Neuronal stem cell (in vitro differentiated cells): ENCODE measurements around the gene ZBTB7C.

ENCODE experiments used
- DNase-seq: peaks from one replicate; pipeline ENCODE4 v3.0.0-alpha.2; 2013; ENCODE audit warnings: low spot score
- H2AFZ ChIP-seq: one replicate; pipeline ENCODE4 v1.6.1; 2013; ENCODE audit warnings: mild to moderate bottlenecking, low read length, inconsistent platforms
- H2AK5ac ChIP-seq: 2 replicates; pipeline ENCODE4 v1.6.1; 2013; ENCODE audit warnings: low read depth, mild to moderate bottlenecking, inconsistent platforms, low read length, moderate library complexity, mixed read lengths
- H2BK120ac ChIP-seq: 2 replicates; pipeline ENCODE4 v1.6.1; 2013; ENCODE audit warnings: low read depth, mild to moderate bottlenecking, inconsistent platforms, low read length, moderate library complexity, mixed read lengths
- H2BK12ac ChIP-seq: one replicate; pipeline ENCODE4 v1.6.1; 2013; ENCODE audit warnings: low read length, inconsistent platforms
- H2BK15ac ChIP-seq: 2 replicates; pipeline ENCODE4 v1.6.1; 2013; ENCODE audit warnings: mild to moderate bottlenecking, low read length, inconsistent platforms, mixed read lengths
- H2BK5ac ChIP-seq: one replicate; pipeline ENCODE4 v1.6.1; 2013; ENCODE audit warnings: inconsistent platforms, mild to moderate bottlenecking, low read length, moderate library complexity
- H3K14ac ChIP-seq: one replicate; pipeline ENCODE4 v1.6.1; 2013; ENCODE audit warnings: low read length, inconsistent platforms
- H3K18ac ChIP-seq: 2 replicates; pipeline ENCODE4 v1.6.1; 2013; ENCODE audit warnings: low read length, inconsistent platforms
- H3K23ac ChIP-seq: 2 replicates; pipeline ENCODE4 v1.6.1; 2013; ENCODE audit warnings: low read depth, mild to moderate bottlenecking, mixed read lengths, low read length, inconsistent platforms; ENCODE audit not compliant: poor library complexity
- H3K27ac ChIP-seq: replicated peaks from 3 replicates; pipeline ENCODE4 v1.5.1; 2013; ENCODE audit warnings: low read length, inconsistent platforms
- H3K27me3 ChIP-seq, 3 experiments: 2 replicates each; pipeline ENCODE4 v1.6.1; 2013; ENCODE audit warnings: low read length in 3 of 3, mild to moderate bottlenecking in 2 of 3, inconsistent platforms in 1 of 3, low read depth in 1 of 3, mixed read lengths in 1 of 3, moderate library complexity in 1 of 3; ENCODE audit not compliant: control insufficient read depth in 3 of 3, insufficient read depth in 3 of 3
- H3K36me3 ChIP-seq, 2 donors: replicated peaks in 1 of 2; 2 replicates each; pipeline ENCODE4 v1.6.1; 2013; ENCODE audit warnings: low read length in 2 of 2; ENCODE audit not compliant: control insufficient read depth in 2 of 2, insufficient read depth in 2 of 2
- H3K4ac ChIP-seq: 2 replicates; pipeline ENCODE4 v1.6.1; 2013; ENCODE audit warnings: inconsistent platforms, mild to moderate bottlenecking, low read length, moderate library complexity
- H3K4me1 ChIP-seq, 2 donors: 1 replicate in 1 of 2; 2 replicates in 1 of 2; pipeline ENCODE4 v1.6.1; 2013; ENCODE audit warnings: low read length in 2 of 2, low read depth in 1 of 2; ENCODE audit not compliant: control insufficient read depth in 2 of 2, insufficient read depth in 1 of 2
- H3K4me2 ChIP-seq: one replicate; pipeline ENCODE4 v1.6.1; 2013; ENCODE audit warnings: mild to moderate bottlenecking, low read length, inconsistent platforms; ENCODE audit not compliant: insufficient read depth, poor library complexity, severe bottlenecking
- H3K4me3 ChIP-seq, 2 donors: 2 replicates each; pipeline ENCODE4 v1.5.1; 2013; ENCODE audit warnings: low read length in 2 of 2, mild to moderate bottlenecking in 2 of 2, inconsistent platforms in 1 of 2, moderate library complexity in 1 of 2
- H3K79me1 ChIP-seq: one replicate; pipeline ENCODE4 v1.6.1; 2013; ENCODE audit warnings: low read depth, mild to moderate bottlenecking, inconsistent platforms, low read length, moderate library complexity
- H3K9ac ChIP-seq: one replicate; pipeline ENCODE4 v1.6.1; 2013; ENCODE audit warnings: mild to moderate bottlenecking, low read depth, low read length, inconsistent platforms; ENCODE audit not compliant: poor library complexity
- H3K9me3 ChIP-seq, 2 donors: replicated peaks in 1 of 2; 2 replicates each; pipeline versions ENCODE3 to v1.6.1; 2013; ENCODE audit warnings: low read length in 2 of 2, mild to moderate bottlenecking in 2 of 2, inconsistent platforms in 1 of 2, low read depth in 1 of 2, mixed read lengths in 1 of 2, moderate library complexity in 1 of 2; ENCODE audit not compliant: control insufficient read depth in 2 of 2, insufficient read depth in 1 of 2
- H4K8ac ChIP-seq: one replicate; pipeline ENCODE4 v1.6.1; 2013; ENCODE audit warnings: low read depth, mild to moderate bottlenecking, inconsistent platforms, low read length, moderate library complexity
- H4K91ac ChIP-seq: one replicate; pipeline ENCODE4 v1.6.1; 2013; ENCODE audit warnings: low read length, low read depth, mild to moderate bottlenecking, inconsistent platforms; ENCODE audit not compliant: poor library complexity
- WGBS, 2 donors: extraction: QIAGEN DNeasy Blood & Tissue Kit; methylation state at CpG; one replicate each; pipeline ENCODE4 v1.1.7; 2013; ENCODE audit warnings: missing lambda C conversion rate in 2 of 2, mixed read lengths in 1 of 2; ENCODE audit not compliant: insufficient read length in 2 of 2, insufficient replicate concordance in 1 of 2; ENCODE audit errors: extremely low coverage in 2 of 2; 5-methylcytosine and 5-hydroxymethylcytosine counted together

ZBTB7C gene

DNA sequence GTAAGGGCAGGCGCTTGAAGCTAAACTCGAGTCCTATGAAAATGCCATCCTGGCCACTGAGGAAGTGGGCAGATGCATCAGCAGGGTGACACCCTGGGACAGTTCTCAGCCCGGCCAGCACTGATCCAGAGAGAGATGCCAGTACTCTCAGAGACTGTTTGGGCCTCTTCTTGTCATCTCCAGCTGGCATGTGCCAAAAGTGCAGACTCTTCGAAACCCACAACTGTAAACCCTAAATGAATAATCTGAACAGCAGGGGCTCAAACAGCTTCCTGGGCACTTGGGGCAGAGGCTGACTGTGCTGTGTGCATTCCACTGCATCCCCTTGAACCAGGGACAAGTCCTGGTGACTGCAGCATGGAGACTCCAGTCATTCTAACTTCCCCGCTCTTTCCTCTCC, 274.6 kb downstream of the ZBTB7C start:
- Histone ChIP-seq H2AK5ac (no peak overlapping the region), H4K8ac (no peak overlapping the region), H4K91ac (no peak overlapping the region), H3K4me1 (peaks cover 0 to 8% of the 10 kb centered on the region in 2 donors), H3K14ac (no peak overlapping the region), H3K18ac (no peak overlapping the region), H3K79me1 (no peaks in the 10 kb centered on the region), H3K9ac (peak overlapping the region; percentile 9), H3K23ac (no peak overlapping the region), H3K4me2 (no peak overlapping the region), H2AFZ (no peak overlapping the region), H2BK5ac (peak overlapping the region; percentile 35), H2BK12ac (no peak overlapping the region), H3K9me3 (no peaks in the 10 kb centered on the region), H3K4ac (no peak overlapping the region), H3K36me3 (no peaks in the 10 kb centered on the region), H3K27ac (no peak overlapping the region), H3K27me3 (peaks cover 15 to 77% (median 49%) of the 10 kb centered on the region in 3 experiments), H2BK15ac (no peak overlapping the region), H2BK120ac (no peak overlapping the region), H3K4me3 (no peak overlapping the region)
- WGBS, 2 donors, result no CpG with 5 or more reads among the region's 5 CpGs
- no peak for DNase-seq

DNA sequence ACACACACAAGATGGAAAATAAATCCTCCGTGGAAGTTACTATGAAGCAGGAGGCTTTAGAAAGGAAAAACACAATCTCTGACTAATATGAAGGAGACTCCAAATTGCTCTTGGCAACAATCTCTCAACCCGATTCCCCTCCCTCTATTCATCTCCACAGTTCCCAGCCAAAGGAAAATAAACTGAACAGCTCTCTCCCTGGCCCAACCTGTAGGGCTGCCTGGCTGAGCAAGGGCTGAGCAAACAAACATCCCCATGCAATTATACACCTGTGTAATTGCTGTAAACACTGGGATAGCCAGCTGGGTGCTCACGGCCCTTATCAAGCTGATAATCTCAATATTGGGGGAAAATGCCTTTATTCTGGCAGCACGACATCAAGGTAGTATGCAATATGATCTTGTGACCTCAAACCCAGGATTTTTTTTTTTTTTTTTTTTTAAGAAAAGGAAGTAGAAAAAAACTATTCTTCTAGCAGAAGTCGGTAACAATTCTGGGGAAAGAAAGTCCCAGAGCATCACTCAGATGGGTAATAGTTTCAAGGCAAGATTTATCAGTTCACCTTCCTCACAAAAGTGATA, 275.4 kb downstream of the ZBTB7C start:
- Histone ChIP-seq H3K9ac (no peak overlapping the region), H2BK5ac (no peak overlapping the region), H3K36me3 (no peaks in the 10 kb centered on the region), H3K18ac (no peak overlapping the region), H3K4me1 (peaks cover 0 to 7% of the 10 kb centered on the region in 2 donors), H2BK15ac (no peak overlapping the region), H3K4me2 (no peak overlapping the region), H2AK5ac (no peak overlapping the region), H3K4me3 (no peak overlapping the region), H2BK120ac (no peak overlapping the region), H3K79me1 (no peaks in the 10 kb centered on the region), H3K27ac (no peak overlapping the region), H4K91ac (no peak overlapping the region), H3K23ac (no peak overlapping the region), H2BK12ac (no peak overlapping the region), H3K27me3 (peaks cover 15 to 68% (median 44%) of the 10 kb centered on the region in 3 experiments), H2AFZ (no peak overlapping the region), H4K8ac (no peak overlapping the region), H3K9me3 (no peaks in the 10 kb centered on the region), H3K4ac (no peak overlapping the region), H3K14ac (no peak overlapping the region)
- no CpG with 5 or more reads among the region's 5 CpGs for WGBS, 2 donors
- no peak for DNase-seq

- no peak overlapping the region for H3K18ac ChIP-seq
- H3K4ac ChIP-seq, result no peak overlapping the region
- H2BK12ac ChIP-seq, result no peak overlapping the region
- H3K79me1 ChIP-seq, result no peaks in the 10 kb centered on the region
- H3K27ac ChIP-seq, result no peak overlapping the region
- peaks cover 0 to 7% of the 10 kb centered on the region in 2 donors for H3K4me1 ChIP-seq
- no peak overlapping the region for H3K4me2 ChIP-seq
- peak overlapping the region in 1 of 2 donors; percentile 13 for H3K4me3 ChIP-seq
- WGBS, 2 donors, result no CpG with 5 or more reads among the region's 6 CpGs
- no peak overlapping the region for H2AFZ ChIP-seq
- H2AK5ac ChIP-seq, result no peak overlapping the region
- no peak overlapping the region for H3K9ac ChIP-seq
- no peak overlapping the region for H3K23ac ChIP-seq
- H3K36me3 ChIP-seq, result no peaks in the 10 kb centered on the region
- H2BK5ac ChIP-seq, result no peak overlapping the region
- no peaks in the 10 kb centered on the region for H3K9me3 ChIP-seq
- no peak overlapping the region for H2BK15ac ChIP-seq
- no peak overlapping the region for H4K8ac ChIP-seq
- no peak overlapping the region for H2BK120ac ChIP-seq
- DNase-seq, result no peak
- no peak overlapping the region for H4K91ac ChIP-seq
- no peak overlapping the region for H3K14ac ChIP-seq
- H3K27me3 ChIP-seq, result peaks cover 15 to 61% (median 38%) of the 10 kb centered on the region in 3 experiments
These were observed 276.2 kb downstream of the ZBTB7C start for GRCh38 chr18:48132797-48133655.

GRCh38 chr18:48131042-48131441, 278.1 kb downstream of the ZBTB7C start:
- Histone ChIP-seq H3K4ac (no peak overlapping the region), H3K9ac (no peak overlapping the region), H3K14ac (no peak overlapping the region), H3K9me3 (no peaks in the 10 kb centered on the region), H2BK12ac (no peak overlapping the region), H3K4me1 (peaks cover 0 to 8% of the 10 kb centered on the region in 2 donors), H3K27me3 (peaks cover 6 to 41% (median 19%) of the 10 kb centered on the region in 3 experiments), H2BK5ac (no peak overlapping the region), H2AK5ac (no peak overlapping the region), H3K36me3 (no peaks in the 10 kb centered on the region), H3K23ac (no peak overlapping the region), H3K18ac (no peak overlapping the region), H3K4me2 (no peak overlapping the region), H2AFZ (no peak overlapping the region), H3K79me1 (no peaks in the 10 kb centered on the region), H3K27ac (no peak overlapping the region), H4K8ac (no peak overlapping the region), H2BK120ac (no peak overlapping the region), H4K91ac (no peak overlapping the region), H2BK15ac (no peak overlapping the region), H3K4me3 (no peak overlapping the region)
- no CpG with 5 or more reads among the region's 9 CpGs for WGBS, 2 donors
- no peak for DNase-seq
